HS-27A (cell line): ENCODE data around the gene MTA2.
"Not testable (repeated sequence)": the region's sequence is repeated elsewhere in the genome, so short reads cannot be mapped to it uniquely, and the experiment has no call there.

ENCODE experiments used
- DNase-seq: peaks from one replicate; pipeline ENCODE4 v3.0.0-alpha.2; 2012; ENCODE audit warnings: low read depth, missing footprints

The MTA2 gene

GRCh38 chr11:62592146-62592815 lies 9.4 kb downstream of the MTA2 start:
- no peak for DNase-seq

DNA sequence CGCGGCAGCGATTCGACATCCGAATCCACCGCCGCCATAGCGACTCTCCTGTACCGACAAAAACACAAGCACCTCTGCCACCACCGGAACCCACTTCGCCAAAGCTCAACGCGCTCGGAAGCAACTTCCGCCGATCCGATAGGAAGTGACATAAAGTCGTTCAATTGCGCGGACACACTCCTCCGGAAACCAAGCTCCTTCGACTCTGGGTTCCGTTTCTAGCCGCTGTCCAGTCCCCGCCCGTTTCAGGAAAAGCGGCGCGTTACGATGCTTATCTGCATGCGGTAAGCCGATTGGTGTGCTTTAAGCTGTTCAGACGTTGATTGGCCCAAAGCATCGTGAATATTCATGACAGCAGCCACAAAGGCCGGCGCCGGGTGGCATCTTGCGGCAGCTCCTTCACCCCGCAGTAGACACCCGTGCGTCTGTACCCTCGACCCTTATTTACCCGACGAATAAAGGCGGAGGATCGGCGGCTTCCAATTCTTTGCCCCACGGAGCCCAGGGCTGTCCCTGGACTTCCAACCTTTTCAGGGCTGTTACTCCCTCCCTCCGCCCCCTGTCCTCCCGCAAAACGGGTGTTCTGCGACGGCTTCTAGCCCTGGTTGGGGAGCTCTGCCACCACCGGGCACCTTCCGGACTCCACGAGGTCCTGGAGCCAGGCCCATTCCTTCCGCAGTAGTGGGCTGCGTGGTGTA lies 10.1 kb downstream of the MTA2 start, which contains the start of gene TUT1:
Gene TUT1 (minus strand): TSS at position 76 of the 698 bp plus-strand sequence. CDS start 38 bp downstream, at position 38.
- peak; percentile 99 for DNase-seq

DNA sequence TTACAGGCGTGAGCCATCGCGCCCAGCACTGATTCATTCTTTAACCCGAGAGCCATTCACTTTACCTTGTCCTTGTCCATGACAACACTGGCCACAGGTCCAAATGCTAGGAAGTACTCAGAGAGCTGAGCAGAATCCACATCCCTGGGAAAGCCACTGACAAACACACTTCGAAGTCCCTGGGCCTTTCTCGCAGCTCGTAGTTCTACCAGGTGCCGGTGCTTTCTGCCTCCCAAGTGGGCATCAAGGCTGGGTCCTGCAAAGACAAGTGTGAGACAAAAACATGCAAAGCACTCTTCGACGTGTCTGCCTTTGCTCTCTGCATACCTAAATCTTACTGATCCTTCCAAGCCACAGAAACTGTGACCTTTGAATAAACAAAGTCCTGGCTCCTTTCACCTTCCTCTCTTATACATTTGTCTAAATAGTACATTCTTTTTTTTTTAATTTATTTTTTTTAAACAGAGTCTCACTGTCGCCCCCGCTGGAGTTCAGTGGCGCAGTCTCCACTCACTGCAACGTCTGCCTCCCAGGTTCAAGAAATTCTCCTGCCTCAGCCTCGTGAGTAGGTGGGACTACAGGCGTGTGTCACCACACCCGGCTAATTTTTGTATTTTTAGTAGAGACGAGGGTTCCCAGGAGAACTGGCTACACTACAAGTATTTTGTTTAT lies 12.6 kb downstream of the MTA2 start:
- no peak for DNase-seq

DNA sequence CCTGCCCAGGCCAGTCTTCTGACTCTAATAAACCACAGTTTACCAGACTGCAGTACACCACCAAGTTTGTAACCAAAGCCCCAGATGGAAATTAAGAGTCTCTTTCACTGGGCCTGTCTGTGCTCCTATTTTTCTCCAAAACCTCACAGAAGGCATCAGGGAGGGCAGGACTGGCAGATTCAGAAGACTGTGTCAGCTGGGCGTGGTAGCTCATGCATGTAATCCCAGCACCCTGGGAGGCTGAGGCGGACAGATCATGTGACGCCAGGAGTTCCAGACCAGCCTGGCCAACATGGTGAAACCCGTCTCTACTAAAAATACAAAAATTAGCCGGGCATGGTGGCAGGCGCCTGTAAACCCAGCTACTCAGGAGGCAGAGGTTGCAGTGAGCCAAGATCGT lies 16.3 kb downstream of the MTA2 start:
- DNase-seq: not testable (repeated sequence)

DNA sequence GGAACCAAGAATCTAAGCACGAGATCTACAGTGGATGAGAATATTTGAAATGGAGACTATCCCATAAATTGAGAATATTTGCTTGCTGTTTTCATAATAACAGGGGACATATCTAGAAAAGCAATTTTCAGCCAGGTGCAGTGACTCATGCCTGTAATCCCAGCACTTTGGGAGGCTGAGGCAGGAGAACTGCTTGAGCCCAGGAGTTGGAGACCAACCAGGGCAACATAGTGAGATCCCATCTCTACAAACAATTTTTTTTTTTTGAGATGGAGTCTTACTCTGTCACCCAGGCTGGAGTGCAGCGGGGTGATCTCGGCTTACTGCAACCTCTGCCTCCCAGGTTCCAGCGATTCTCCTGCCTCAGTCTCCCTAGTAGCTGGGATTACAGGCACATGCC lies 19.9 kb downstream of the MTA2 start:
- not testable (repeated sequence) for DNase-seq

- DNase-seq: no peak
Observed at GRCh38 chr11:62580959-62581715, 20.5 kb downstream of the MTA2 start.

DNA sequence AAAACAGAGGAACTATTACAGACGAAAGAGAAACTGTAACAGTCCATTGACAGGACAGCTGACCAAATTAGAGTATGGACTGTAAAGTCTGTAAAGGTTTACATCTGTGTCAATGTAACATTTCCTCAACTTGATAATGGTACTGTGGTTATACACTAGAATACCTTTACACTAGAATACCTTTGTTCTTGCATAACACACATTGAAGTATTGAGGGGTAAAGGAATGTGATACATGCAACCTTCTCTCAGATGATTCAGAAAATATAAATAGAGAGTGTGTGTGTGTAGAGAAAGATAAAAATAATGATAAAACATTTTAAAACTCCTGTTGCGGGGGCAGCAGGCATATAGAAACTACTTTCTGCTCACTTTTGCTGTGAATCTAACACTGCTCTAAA lies 22.4 kb downstream of the MTA2 start:
- no peak for DNase-seq

- DNase-seq: no peak
Observed at GRCh38 chr11:62578541-62578940, 23.1 kb downstream of the MTA2 start.

- no peak for DNase-seq
Observed at GRCh38 chr11:62577046-62577714, 24.5 kb downstream of the MTA2 start.

GRCh38 chr11:62575837-62576236 lies 25.8 kb downstream of the MTA2 start:
- no peak for DNase-seq

- no peak for DNase-seq
Observed at GRCh38 chr11:62575156-62575555, 26.5 kb downstream of the MTA2 start.

- no peak for DNase-seq
Observed at GRCh38 chr11:62574363-62575071, 27.1 kb downstream of the MTA2 start.

GRCh38 chr11:62573592-62574362 lies 27.9 kb downstream of the MTA2 start, which contains the start of gene EEF1G:
Gene EEF1G, minus strand, starts transcription at chr11:62573891. Its CDS starts 49 bp downstream, at chr11:62573842.
- peak; percentile 99 for DNase-seq

GRCh38 chr11:62573006-62573591 lies 28.6 kb downstream of the MTA2 start:
- DNase-seq: no peak

DNA sequence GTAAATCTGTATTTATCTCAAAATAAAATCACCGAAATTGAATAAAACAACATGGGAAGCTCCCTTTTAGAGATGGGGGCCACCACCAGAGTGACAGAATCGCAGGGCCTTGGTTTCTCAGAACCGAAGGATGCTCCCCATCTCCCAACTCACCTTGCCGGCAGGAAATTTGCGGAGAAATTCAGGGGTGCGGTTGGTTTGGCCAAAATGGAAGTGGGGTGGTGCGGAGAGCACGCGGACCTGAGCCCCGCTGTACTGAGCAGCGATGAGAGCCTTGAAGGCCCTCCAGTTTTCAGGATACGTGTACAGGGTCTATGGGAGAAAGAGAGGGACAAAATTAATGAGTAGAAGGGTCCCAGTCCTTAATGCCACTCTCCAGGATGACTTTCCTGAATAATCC lies 29.2 kb downstream of the MTA2 start:
- DNase-seq: no peak

- DNase-seq: not testable (repeated sequence)
Observed at GRCh38 chr11:62571493-62571892, 30.2 kb downstream of the MTA2 start.

GRCh38 chr11:62570903-62571302 lies 30.8 kb downstream of the MTA2 start:
- DNase-seq: not testable (repeated sequence)

- no peak for DNase-seq
Observed at GRCh38 chr11:62569611-62570010, 32.1 kb downstream of the MTA2 start.

- DNase-seq: no peak
Observed at GRCh38 chr11:62567018-62567633, 34.5 kb downstream of the MTA2 start.
